ENCODE measurements around the gene C22orf39. TPM values are rescaled to one million over a fixed set of nuclear protein-coding genes. Genes with fewer than 3 reads are reported as not detected.
A peak's percentile ranks its signal among the peaks of the same experiment; 100 is the strongest.

C22orf39 gene
- polyA plus RNA-seq, 1 of the 3 experiments (the other 2 are of a cell fraction), result 17.7 TPM

GRCh38 chr22:19479355-19480172 lies 32.1 kb upstream of the C22orf39 start, which contains the start of gene CDC45:
TSS of gene CDC45 (plus strand) at chr22:19479920. CDS start at chr22:19479969, 49 bp downstream.
- peak; percentile 95 for DNase-seq
- Histone ChIP-seq H3K9ac (peak within 1 kb of the TSS; percentile 91), H4K20me1 (ENCODE audit: insufficient read depth) (peaks cover 34% of the 10 kb centered on the region), H2AFZ (ENCODE audit: low read depth) (peak within 1 kb of the TSS; percentile 89), H3K27me3 (ENCODE audit: insufficient read depth) (no peaks in the 10 kb centered on the region), H3K36me3 (replicated peaks in 1 of 2; ENCODE audit: control insufficient read depth in 1 of 2, insufficient read depth in 2 of 2, low read length in 1 of 2) (peaks cover 11 to 17% of the 10 kb centered on the region in 2 experiments), H3K4me2 (peak within 1 kb of the TSS; percentile 80), H3K4me3 (ENCODE audit: low read depth in 2 of 2, low read length in 1 of 2) (peak within 1 kb of the TSS; percentile 94 to 95), H3F3A (replicated peaks; ENCODE audit: insufficient read depth) (peaks cover 4% of the 10 kb centered on the region), H3K9me2 (no peaks in the 10 kb centered on the region), H3K9me3 (no peaks in the 10 kb centered on the region), H3K27ac (ENCODE audit: low read depth in 2 of 2, low read length in 1 of 2) (peak within 1 kb of the TSS; percentile 95 to 99), H3K4me1 (ENCODE audit: control insufficient read depth in 1 of 2, insufficient read depth in 2 of 2, low read depth in 1 of 2, low read length in 1 of 2) (peaks cover 5 to 16% of the 10 kb centered on the region in 2 experiments; a peak in 3 of 4 replicates), H3K79me2 (ENCODE audit: insufficient read depth) (peaks cover 69% of the 10 kb centered on the region)
- WGBS (ENCODE audit: low lambda C conversion rate), result 1% methylated on average over 22 of the region's 50 CpGs
- ChIA-PET CTCF (interaction anchor here (0.9 to 3.0 kb wide), 5 partner anchors 8 to 335 kb away, joined by 3 to 17 read pairs (median 3); partner anchors contain the start of gene ESS2), POLR2A (interaction anchor here (0.5 to 1.5 kb wide), 5 partner anchors 9 to 194 kb away, joined by 3 to 7 read pairs (median 4); partner anchors contain the start of gene HIRA)
- peak; percentile 100 for TF ChIP-seq YY1 (IDR thresholded peaks at IDR 0.05; ENCODE audit: low read depth)
- peak; percentile 57 for TF ChIP-seq GABPA (IDR thresholded peaks at IDR 0.05; ENCODE audit: low read depth)
- no peak for TF ChIP-seq CTCF (IDR thresholded peaks at IDR 0.05)
- no peak for TF ChIP-seq RXRA (IDR thresholded peaks at IDR 0.05; ENCODE audit: borderline replicate concordance, low read depth)
- no peak for TF ChIP-seq MEF2A (IDR thresholded peaks at IDR 0.05; ENCODE audit: borderline replicate concordance, low read depth)
- TF ChIP-seq REST (IDR thresholded peaks at IDR 0.05; ENCODE audit: low read depth, low read length), result no peak
- peak; percentile 94 for TF ChIP-seq SIN3A (IDR thresholded peaks at IDR 0.05; ENCODE audit: borderline replicate concordance, low read depth, low read length)
- TF ChIP-seq TCF12 (IDR thresholded peaks at IDR 0.05), result no peak
- TF ChIP-seq POLR2AphosphoS5 (IDR thresholded peaks at IDR 0.05; ENCODE audit: low read depth, low read length), result no peak
- TF ChIP-seq FOSL2 (IDR thresholded peaks at IDR 0.05; ENCODE audit: borderline replicate concordance, low read depth), result no peak
- no peak for TF ChIP-seq TEAD4 (IDR thresholded peaks at IDR 0.05; ENCODE audit: borderline replicate concordance, insufficient read depth)
- TF ChIP-seq RCOR1 (IDR thresholded peaks at IDR 0.05; ENCODE audit: low read length), result no peak
- no peak for TF ChIP-seq RAD21 (IDR thresholded peaks at IDR 0.05; ENCODE audit: low read length)
- no peak for TF ChIP-seq NRF1 (IDR thresholded peaks at IDR 0.05; ENCODE audit: low read depth, low read length)
- TF ChIP-seq FOXJ3 (CRISPR knock-in tag; IDR thresholded peaks at IDR 0.05), result no peak
- peak; percentile 69 for TF ChIP-seq MAX (IDR thresholded peaks at IDR 0.05; ENCODE audit: low read depth)
- TF ChIP-seq RFX5 (IDR thresholded peaks at IDR 0.05; ENCODE audit: low read length), result peak; percentile 63
- TF ChIP-seq EP300 (IDR thresholded peaks at IDR 0.05; ENCODE audit: borderline replicate concordance in 1 of 2, low read depth in 1 of 2, low read length in 1 of 2), result no peak
- TF ChIP-seq FOXM1 (IDR thresholded peaks at IDR 0.05; ENCODE audit: low read depth), result no peak
- TF ChIP-seq PBX3 (IDR thresholded peaks at IDR 0.05), result no peak
- TF ChIP-seq USF2 (IDR thresholded peaks at IDR 0.05; ENCODE audit: borderline replicate concordance, low read depth, low read length), result no peak
- TF ChIP-seq ELF1 (IDR thresholded peaks at IDR 0.05), result peak; percentile 100
- no peak for TF ChIP-seq GATA2 (CRISPR knock-in tag; IDR thresholded peaks at IDR 0.05)
- peak; percentile 97 for TF ChIP-seq MXI1 (IDR thresholded peaks at IDR 0.05; ENCODE audit: low read depth, low read length)
- peak; percentile 42; the same call in 1 of the 2 replicates for TF ChIP-seq JUND (IDR thresholded peaks at IDR 0.05)

Measured in SK-N-SH (cell line).